Ishikawa (cell line): ENCODE data around the gene ZSCAN20.

Experiments used
- TF ChIP-seq, protein P1 (sequence below): IDR thresholded peaks from 2 replicates; pipeline ENCODE4 v1.6.1; 2012; ENCODE audit warnings: low read depth, mild to moderate bottlenecking
- TF ChIP-seq, protein P2 (sequence below): IDR thresholded peaks from 2 replicates; pipeline ENCODE4 v1.6.1; 2012

DNA sequence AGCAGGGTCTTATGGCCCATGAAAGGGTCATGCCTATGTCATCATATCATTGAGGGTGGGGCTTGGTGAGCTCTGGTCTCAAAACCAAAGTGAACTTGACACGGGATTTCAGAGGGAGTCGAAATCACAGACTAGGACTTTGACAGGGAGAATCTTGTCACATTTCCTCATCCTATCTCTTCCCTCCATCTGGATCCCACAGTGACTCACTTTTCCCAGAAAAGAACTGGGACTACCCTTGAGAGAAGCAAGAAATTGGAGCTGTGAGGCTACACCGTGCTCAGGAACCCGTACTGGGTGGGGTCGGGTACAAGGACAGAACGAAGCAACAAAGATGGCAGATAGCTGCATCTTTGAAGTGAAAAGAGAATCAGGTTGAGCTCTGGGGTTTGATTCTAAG is 69.5 kb downstream of the ZSCAN20 start:
- TF ChIP-seq, protein P1, sequence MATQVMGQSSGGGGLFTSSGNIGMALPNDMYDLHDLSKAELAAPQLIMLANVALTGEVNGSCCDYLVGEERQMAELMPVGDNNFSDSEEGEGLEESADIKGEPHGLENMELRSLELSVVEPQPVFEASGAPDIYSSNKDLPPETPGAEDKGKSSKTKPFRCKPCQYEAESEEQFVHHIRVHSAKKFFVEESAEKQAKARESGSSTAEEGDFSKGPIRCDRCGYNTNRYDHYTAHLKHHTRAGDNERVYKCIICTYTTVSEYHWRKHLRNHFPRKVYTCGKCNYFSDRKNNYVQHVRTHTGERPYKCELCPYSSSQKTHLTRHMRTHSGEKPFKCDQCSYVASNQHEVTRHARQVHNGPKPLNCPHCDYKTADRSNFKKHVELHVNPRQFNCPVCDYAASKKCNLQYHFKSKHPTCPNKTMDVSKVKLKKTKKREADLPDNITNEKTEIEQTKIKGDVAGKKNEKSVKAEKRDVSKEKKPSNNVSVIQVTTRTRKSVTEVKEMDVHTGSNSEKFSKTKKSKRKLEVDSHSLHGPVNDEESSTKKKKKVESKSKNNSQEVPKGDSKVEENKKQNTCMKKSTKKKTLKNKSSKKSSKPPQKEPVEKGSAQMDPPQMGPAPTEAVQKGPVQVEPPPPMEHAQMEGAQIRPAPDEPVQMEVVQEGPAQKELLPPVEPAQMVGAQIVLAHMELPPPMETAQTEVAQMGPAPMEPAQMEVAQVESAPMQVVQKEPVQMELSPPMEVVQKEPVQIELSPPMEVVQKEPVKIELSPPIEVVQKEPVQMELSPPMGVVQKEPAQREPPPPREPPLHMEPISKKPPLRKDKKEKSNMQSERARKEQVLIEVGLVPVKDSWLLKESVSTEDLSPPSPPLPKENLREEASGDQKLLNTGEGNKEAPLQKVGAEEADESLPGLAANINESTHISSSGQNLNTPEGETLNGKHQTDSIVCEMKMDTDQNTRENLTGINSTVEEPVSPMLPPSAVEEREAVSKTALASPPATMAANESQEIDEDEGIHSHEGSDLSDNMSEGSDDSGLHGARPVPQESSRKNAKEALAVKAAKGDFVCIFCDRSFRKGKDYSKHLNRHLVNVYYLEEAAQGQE, result no peak
- TF ChIP-seq, protein P2, sequence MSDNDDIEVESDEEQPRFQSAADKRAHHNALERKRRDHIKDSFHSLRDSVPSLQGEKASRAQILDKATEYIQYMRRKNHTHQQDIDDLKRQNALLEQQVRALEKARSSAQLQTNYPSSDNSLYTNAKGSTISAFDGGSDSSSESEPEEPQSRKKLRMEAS, result no peak
